Gastroesophageal sphincter (tissue), 4 donors: Measurements from ENCODE around the gene MZB1. TPM values are rescaled to one million over a fixed set of nuclear protein-coding genes. Genes with fewer than 3 reads are reported as not detected.

Experiments
- ATAC-seq: fragments of 150-250 bp; one replicate; pipeline ENCODE4 v1.9.1; 2016; ENCODE audit warnings: mild to moderate bottlenecking, moderate library complexity
- H3K27ac ChIP-seq, 4 donors: fragments of 200-600 bp; sonication (generic) in 3 of 4; 1 replicate in 3 of 4; 2 replicates in 1 of 4; pipeline ENCODE4 v1.5.1; 2016 to 2019
- H3K27me3 ChIP-seq: fragments of 200-600 bp; sonication (generic); one replicate; pipeline ENCODE4 v1.5.1; 2019
- H3K36me3 ChIP-seq, 2 donors: fragments of 200-600 bp; sonication (generic); one replicate each; pipeline ENCODE4 v1.5.1; 2019; ENCODE audit warnings: control low read depth in 1 of 2
- H3K4me1 ChIP-seq, 3 donors: fragments of 200-600 bp; sonication (generic); 1 replicate in 2 of 3; 2 replicates in 1 of 3; pipeline ENCODE4 v1.5.1; 2016 to 2019; ENCODE audit warnings: control low read depth in 2 of 3
- H3K4me3 ChIP-seq, 2 donors: fragments of 200-600 bp; sonication (generic); one replicate each; pipeline ENCODE4 v1.5.1; 2019; ENCODE audit warnings: mild to moderate bottlenecking in 1 of 2, moderate library complexity in 1 of 2
- H3K9me3 ChIP-seq, 3 donors: fragments of 200-600 bp; sonication (generic); one replicate each; pipeline ENCODE4 v1.5.1; 2017 to 2019; ENCODE audit warnings: control low read depth in 2 of 3
- EP300 ChIP-seq: sonication (generic); formaldehyde crosslinking; IDR thresholded peaks from one replicate; pipeline ENCODE4 v1.6.1; 2017; ENCODE audit warnings: antibody characterized with exemption, mild to moderate bottlenecking
- POLR2A ChIP-seq, 2 donors: fragments of 450-650 bp; IDR thresholded peaks; one replicate each; pipeline ENCODE4 v1.6.1; 2017; ENCODE audit warnings: antibody characterized with exemption in 2 of 2, mild to moderate bottlenecking in 2 of 2, moderate library complexity in 1 of 2
- POLR2AphosphoS5 ChIP-seq: sonication (generic); formaldehyde crosslinking; IDR thresholded peaks from one replicate; pipeline ENCODE4 v1.6.1; 2017; ENCODE audit warnings: antibody characterized with exemption
- WGBS, 2 donors: methylation state at CpG; one replicate each; pipeline ENCODE4 v1.1.5; 2018; ENCODE audit warnings: low coverage in 1 of 2; 5-methylcytosine and 5-hydroxymethylcytosine counted together
- total RNA-seq, 4 donors: library from RNA; depleted of rRNA; stranded (reverse); fragments of >200 nt; gene quantifications; one replicate each; pipeline ENCODE4 v1.1.0, GENCODE V29; 2016
- TF ChIP-seq, protein P1 (sequence below), 4 experiments: fragments of 200-600 bp in 2 of 4; fragments of 450-650 bp in 2 of 4; sonication (generic) in 1 of 4; IDR thresholded peaks; one replicate each; pipeline ENCODE4 v1.5.1; 2017 to 2019; ENCODE audit warnings: antibody characterized with exemption in 4 of 4, mild to moderate bottlenecking in 2 of 4, moderate library complexity in 2 of 4

Gene MZB1
- total RNA-seq, 4 donors from 2014 or later, result 0.74 TPM; not detected in 3

DNA sequence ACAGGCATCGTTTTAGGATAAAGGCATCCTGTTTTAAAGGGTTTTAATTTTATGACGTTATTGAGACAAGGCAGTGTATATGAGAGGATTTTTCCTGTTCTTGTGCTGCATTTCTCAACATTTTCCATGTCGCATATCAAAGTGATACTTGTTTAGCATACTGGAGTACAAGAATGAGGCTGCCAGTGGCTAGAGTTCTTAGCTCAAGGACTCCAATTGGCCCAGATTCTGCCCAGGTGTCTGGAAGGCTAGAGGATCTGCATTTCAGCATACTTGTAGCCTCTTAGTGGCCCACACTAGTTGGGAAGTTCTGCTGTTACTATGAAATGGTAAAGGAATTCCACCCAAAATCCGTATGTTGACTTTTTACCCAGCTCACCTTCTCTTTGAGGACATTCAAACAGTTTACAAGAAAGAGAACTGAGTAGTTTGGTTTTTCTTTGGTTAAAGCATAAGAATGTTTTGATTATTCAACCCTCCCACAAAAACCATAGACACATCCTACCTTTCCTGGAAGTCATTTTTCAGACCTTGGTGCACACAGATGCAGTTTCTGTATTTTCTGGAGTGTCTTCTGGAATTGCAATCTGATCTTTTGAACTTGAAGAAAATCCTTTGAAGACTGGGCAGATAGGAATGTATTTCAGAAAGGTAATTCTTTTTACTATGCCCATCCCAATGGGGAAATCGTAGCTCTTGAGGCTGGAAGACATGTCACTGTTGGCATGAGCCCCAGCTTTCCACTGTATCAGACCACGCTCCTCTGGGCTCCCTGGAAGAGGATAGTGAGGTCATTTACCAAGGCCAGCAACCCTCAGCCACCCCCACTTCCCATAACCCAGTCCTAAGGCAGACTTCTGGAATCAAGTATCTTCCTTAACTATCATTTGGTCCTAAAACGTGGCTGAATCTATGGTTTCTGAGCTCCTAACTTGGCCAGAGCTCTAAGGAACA lies 18.0 kb downstream of the MZB1 start:
- H3K4me3 ChIP-seq, result no peak overlapping the region

DNA sequence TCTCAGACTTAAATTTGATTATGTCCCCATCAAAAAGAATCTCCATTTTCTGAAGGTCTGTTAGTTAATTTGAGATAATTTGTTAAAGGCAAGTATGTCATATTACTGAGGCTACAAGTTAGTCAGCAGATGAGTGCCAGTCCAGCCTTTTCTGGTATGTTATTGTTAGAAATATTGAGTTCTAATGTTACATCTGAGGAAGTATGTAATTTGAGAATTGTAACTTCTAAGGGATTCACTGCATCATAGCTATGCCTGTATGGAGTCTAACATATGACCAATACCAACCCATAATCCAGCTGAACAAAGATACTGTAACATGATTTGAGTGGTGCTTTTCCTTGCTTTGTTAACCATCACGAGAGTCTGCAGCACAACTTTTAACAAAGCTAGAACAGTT lies 20.5 kb downstream of the MZB1 start:
- no peaks in the 10 kb centered on the region for H3K9me3 ChIP-seq
- H3K4me1 ChIP-seq, result peaks cover 0 to 17% (median 0%) of the 10 kb centered on the region in 3 donors
- 67 to 89% methylated on average over 1 of the region's 1 CpG for WGBS, 2 donors
- no peaks in the 10 kb centered on the region for H3K27me3 ChIP-seq
- no peak overlapping the region for H3K4me3 ChIP-seq
- TF ChIP-seq POLR2AphosphoS5 (no peak), EP300 (no peak), POLR2A (IDR thresholded peaks at IDR 0.05) (no peak)
- TF ChIP-seq, protein P1, sequence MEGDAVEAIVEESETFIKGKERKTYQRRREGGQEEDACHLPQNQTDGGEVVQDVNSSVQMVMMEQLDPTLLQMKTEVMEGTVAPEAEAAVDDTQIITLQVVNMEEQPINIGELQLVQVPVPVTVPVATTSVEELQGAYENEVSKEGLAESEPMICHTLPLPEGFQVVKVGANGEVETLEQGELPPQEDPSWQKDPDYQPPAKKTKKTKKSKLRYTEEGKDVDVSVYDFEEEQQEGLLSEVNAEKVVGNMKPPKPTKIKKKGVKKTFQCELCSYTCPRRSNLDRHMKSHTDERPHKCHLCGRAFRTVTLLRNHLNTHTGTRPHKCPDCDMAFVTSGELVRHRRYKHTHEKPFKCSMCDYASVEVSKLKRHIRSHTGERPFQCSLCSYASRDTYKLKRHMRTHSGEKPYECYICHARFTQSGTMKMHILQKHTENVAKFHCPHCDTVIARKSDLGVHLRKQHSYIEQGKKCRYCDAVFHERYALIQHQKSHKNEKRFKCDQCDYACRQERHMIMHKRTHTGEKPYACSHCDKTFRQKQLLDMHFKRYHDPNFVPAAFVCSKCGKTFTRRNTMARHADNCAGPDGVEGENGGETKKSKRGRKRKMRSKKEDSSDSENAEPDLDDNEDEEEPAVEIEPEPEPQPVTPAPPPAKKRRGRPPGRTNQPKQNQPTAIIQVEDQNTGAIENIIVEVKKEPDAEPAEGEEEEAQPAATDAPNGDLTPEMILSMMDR (IDR thresholded peaks at IDR 0.05), result no peak
- H3K36me3 ChIP-seq, result peaks cover 0 to 96% of the 10 kb centered on the region in 2 donors
- H3K27ac ChIP-seq, result no peak overlapping the region
- ATAC-seq, result no peak

More for the DNA sequence above, 18.0 kb downstream of the MZB1 start:
- Histone ChIP-seq H3K36me3 (peaks cover 0 to 80% of the 10 kb centered on the region in 2 donors), H3K27me3 (no peaks in the 10 kb centered on the region), H3K27ac (no peak overlapping the region), H3K9me3 (no peaks in the 10 kb centered on the region), H3K4me1 (peaks cover 0 to 28% (median 0%) of the 10 kb centered on the region in 3 donors)
- WGBS, 2 donors, result 71 to 85% methylated on average over 5 to 6 of the region's 7 CpGs
- no peak for ATAC-seq
- TF ChIP-seq POLR2A (IDR thresholded peaks at IDR 0.05) (no peak), POLR2AphosphoS5 (no peak), EP300 (no peak)
- TF ChIP-seq, protein P1 (IDR thresholded peaks at IDR 0.05), result no peak

DNA sequence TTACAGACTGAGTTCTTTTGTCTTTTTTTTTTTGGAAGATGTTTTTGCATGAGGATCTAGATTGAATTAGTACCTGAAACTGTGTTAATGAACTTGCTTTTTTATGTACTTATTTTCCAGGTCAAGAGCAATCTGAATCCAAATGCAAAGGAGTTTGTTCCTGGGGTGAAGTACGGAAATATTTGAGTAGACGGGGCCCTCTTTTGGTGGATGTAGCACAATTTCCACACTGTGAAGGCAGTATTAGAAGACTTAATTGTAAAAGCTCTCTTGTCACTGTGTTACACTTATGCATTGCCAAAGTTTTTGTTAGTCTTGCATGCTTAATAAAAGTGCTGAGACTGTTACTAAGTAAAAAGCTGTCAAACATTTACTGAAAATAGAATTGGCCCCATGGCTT lies 21.1 kb downstream of the MZB1 start:
- Histone ChIP-seq H3K27ac (no peak overlapping the region), H3K27me3 (no peaks in the 10 kb centered on the region), H3K9me3 (no peaks in the 10 kb centered on the region), H3K4me3 (no peak overlapping the region), H3K36me3 (peaks cover 0 to 99% of the 10 kb centered on the region in 2 donors), H3K4me1 (peaks cover 0 to 12% (median 0%) of the 10 kb centered on the region in 3 donors)
- 9 to 62% methylated on average over 2 of the region's 2 CpGs for WGBS, 2 donors
- TF ChIP-seq EP300 (no peak), POLR2AphosphoS5 (no peak), POLR2A (IDR thresholded peaks at IDR 0.05) (no peak)
- ATAC-seq, result no peak

DNA sequence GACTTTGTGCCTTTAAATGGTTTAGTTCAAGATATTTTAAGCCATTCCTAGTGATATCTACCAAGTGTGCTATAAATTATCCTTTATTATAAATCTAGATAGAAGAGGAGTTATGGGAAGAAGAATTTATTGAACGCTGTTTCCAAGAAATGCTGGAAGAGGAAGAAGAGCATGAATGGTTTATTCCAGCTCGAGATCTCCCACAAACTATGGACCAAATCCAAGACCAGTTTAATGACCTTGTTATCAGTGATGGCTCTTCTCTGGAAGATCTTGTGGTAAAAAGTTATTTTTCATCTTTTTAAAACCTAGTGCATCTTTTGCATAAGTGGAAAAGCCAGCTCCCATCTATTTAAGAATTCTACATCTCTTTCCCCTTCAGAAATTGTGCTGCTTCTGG lies 25.2 kb downstream of the MZB1 start:
- Histone ChIP-seq H3K4me1 (peaks cover 0 to 23% (median 0%) of the 10 kb centered on the region in 3 donors), H3K27me3 (no peaks in the 10 kb centered on the region), H3K36me3 (peaks cover 0 to 62% of the 10 kb centered on the region in 2 donors), H3K4me3 (no peak overlapping the region), H3K27ac (no peak overlapping the region), H3K9me3 (no peaks in the 10 kb centered on the region)
- WGBS, 2 donors, result 64 to 67% methylated on average over 2 of the region's 2 CpGs
- ATAC-seq, result no peak
- TF ChIP-seq EP300 (no peak), POLR2A (IDR thresholded peaks at IDR 0.05) (no peak), POLR2AphosphoS5 (no peak)
- TF ChIP-seq, protein P1 (IDR thresholded peaks at IDR 0.05), result no peak

DNA sequence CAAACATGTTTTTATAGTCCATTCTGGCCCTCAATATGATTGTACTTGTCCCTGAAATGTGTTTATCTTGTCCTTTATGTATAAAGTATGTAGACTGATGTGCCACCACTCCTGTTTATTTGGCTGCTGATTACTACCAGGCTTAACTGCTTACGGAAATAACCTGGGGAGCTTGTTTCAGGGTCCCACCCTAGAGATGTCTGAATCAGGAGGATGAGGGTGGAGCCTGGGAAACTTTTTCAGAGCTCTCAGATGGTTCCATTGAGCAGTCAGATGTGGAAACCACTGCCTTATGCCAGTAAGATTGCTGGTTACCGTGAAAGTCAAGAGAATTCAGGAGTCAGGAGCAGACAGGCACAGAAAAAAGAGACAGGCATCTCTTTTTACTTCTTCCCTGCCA lies 25.8 kb downstream of the MZB1 start:
- peaks cover 0 to 57% of the 10 kb centered on the region in 2 donors for H3K36me3 ChIP-seq
- no peaks in the 10 kb centered on the region for H3K27me3 ChIP-seq
- no peak for ATAC-seq
- peaks cover 0 to 25% (median 0%) of the 10 kb centered on the region in 3 donors for H3K4me1 ChIP-seq
- no peak overlapping the region for H3K4me3 ChIP-seq
- TF ChIP-seq POLR2AphosphoS5, result no peak
- no peak for TF ChIP-seq EP300
- no peak for TF ChIP-seq POLR2A (IDR thresholded peaks at IDR 0.05)
- no peak overlapping the region for H3K27ac ChIP-seq
- H3K9me3 ChIP-seq, result no peaks in the 10 kb centered on the region
- WGBS, 2 donors, result 76 to 80% methylated on average over 2 of the region's 2 CpGs
